Measurements from ENCODE around the gene FAM161A.
"Not testable (repeated sequence)": the region's sequence is repeated elsewhere in the genome, so short reads cannot be mapped to it uniquely, and the experiment has no call there.

FAM161A gene

GRCh38 chr2:61853847-61854563 is at the start of gene FAM161A:
FAM161A (minus strand) TSS chr2:61854060; CDS start chr2:61854041, 19 bp downstream.
- DNase-seq, result peak; percentile 59 to 74

DNA sequence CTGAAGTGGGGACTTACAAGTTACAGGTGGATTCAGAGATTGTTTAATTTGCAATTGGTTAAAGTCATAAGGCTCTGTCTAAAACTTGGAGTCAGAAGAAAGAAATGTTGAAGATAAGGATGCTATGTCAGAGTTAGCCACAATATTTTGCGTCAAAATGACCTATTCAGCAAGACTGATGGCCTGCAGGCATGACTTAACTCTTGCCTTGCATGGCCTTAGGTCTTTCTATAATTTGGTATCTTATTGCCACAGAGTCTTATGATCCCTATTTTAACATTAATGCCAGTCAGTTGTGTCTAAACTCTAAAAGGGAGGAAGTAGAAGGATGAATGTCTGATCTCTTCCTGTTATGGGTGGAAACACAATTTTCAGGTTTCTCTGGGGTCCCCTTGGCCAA is 46.4 kb upstream of the FAM161A start:
- no peak for DNase-seq

- no peak for DNase-seq
These were observed 45.0 kb upstream of the FAM161A start for GRCh38 chr2:61898810-61899209.

- DNase-seq, result peak; percentile 84 to 91
These were observed 34.6 kb upstream of the FAM161A start, which contains the start of gene CCT4 for GRCh38 chr2:61888267-61889055. CCT4 (minus strand) TSS chr2:61888656; CDS start chr2:61888507, 149 bp downstream.

DNA sequence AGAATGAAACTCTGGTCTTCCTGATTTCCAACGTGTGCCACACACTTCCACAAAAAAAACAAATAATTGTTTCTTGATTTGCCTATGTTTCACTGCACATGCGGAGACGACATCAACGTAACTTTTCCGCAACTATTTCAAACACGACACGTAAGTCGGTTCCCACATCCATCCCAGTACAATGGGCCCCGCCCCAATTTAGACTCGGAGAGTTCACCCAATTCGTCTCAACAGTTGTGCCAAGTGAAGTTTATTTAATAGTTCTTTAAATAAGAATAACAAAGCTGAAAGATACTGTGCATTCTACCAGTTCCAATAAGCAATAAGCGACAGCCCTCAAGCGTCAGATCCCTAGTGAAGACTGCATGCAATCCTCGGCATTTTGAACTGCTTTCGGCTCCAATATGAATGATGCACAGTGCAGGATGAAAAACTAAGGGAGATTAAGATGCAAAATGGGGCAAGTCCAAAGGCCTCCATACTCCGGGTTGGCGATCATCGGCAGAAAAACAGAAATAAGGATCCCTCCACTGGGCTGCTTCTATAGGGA is 33.9 kb upstream of the FAM161A start:
- DNase-seq, result peak in 1 of 2 experiments; percentile 20

DNA sequence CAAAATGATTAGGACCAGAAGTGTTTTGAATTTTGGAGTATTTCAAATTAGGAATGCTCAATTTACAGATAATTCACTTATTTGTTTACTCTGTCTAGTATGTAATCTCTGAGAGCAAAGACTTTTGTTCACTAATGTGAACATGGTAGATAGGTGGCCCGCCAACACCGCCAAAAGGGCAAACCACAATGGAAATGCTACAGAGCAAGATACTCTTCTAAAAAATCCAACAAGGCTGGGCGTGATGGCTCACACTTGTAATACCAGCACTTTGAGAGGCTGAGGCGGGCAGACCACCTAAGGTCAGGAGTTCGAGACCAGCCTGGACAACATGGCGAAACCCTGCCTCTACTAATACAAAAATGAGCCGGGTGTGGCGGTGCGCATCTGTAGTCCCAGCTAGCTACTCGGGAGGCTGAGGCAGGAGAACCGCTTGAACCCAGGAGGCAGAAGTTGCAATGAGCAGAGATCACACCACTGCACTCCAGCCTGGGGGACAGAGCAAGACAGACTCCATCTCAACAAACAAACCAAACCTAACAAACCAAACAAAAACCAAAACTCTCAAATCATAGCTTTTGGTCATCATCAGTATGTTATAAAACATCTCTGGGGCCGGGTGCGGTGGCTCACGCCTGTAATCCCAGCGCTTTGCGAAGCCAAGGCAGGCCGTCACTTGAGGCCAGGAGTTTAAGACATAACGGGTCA is 32.2 kb upstream of the FAM161A start:
- DNase-seq, result no peak

DNA sequence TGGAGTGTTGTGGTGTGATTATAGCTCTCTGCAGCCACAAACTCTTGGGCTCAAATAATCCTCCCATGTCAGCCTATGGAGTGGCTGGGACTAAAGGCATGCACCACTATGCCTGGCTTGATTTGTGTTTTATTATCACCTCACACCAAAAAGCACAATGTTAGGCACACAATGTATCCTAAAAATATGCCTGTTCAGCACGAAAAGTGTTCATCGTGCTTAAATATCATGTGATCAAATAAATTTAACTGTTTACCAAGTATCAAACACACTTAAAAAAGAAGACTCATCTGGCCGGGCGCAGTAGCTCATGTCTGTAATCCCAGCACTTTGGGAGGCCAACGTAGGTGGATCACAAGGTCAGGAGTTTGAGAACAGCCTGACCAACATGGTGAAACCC is 29.0 kb upstream of the FAM161A start:
- DNase-seq, result no peak

GRCh38 chr2:61879351-61879750 is 25.5 kb upstream of the FAM161A start:
- DNase-seq, result not testable (repeated sequence)

DNA sequence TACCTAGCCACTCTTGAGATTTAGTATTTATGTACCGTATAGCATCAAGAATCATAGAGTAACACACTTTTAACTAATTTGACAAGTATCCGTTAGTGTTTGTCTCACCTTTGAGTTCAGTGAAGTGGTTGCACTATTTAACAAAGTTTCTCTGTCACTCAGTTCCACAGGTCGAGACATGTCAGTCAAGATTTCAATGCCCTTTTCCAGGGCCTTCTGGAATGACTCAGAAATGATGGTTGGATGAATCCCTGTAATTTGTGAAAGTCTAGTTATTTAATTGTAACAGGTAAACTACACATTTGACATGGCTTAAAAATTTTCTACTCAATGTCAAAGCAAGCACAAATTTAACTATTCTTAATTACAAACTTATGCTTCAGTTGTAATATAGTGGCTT is 24.9 kb upstream of the FAM161A start:
- DNase-seq, result no peak

GRCh38 chr2:61877571-61878245 is 23.8 kb upstream of the FAM161A start:
- no peak for DNase-seq

GRCh38 chr2:61876400-61876799 is 22.5 kb upstream of the FAM161A start:
- DNase-seq, result no peak

- DNase-seq, result not testable (repeated sequence)
These were observed 12.7 kb upstream of the FAM161A start for GRCh38 chr2:61866482-61867089.

GRCh38 chr2:61862085-61862484 is 8.2 kb upstream of the FAM161A start:
- DNase-seq, result no peak

GRCh38 chr2:61857224-61857623 is 3.4 kb upstream of the FAM161A start:
- DNase-seq, result no peak

DNA sequence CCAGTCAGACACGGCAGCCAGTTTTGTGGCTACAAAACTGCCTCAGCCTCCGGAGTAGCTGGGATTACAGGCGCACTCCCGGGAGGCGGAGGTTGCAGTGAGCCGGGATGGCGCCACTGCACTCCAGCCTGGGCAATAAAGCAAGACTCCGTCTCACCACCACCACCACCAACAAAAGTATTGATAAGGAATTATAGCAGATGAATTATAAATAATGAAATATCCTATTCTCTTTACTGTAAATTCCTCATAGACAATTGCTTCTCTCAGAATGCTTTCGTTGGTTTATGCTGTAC is 1.4 kb upstream of the FAM161A start:
- DNase-seq, result no peak

DNA sequence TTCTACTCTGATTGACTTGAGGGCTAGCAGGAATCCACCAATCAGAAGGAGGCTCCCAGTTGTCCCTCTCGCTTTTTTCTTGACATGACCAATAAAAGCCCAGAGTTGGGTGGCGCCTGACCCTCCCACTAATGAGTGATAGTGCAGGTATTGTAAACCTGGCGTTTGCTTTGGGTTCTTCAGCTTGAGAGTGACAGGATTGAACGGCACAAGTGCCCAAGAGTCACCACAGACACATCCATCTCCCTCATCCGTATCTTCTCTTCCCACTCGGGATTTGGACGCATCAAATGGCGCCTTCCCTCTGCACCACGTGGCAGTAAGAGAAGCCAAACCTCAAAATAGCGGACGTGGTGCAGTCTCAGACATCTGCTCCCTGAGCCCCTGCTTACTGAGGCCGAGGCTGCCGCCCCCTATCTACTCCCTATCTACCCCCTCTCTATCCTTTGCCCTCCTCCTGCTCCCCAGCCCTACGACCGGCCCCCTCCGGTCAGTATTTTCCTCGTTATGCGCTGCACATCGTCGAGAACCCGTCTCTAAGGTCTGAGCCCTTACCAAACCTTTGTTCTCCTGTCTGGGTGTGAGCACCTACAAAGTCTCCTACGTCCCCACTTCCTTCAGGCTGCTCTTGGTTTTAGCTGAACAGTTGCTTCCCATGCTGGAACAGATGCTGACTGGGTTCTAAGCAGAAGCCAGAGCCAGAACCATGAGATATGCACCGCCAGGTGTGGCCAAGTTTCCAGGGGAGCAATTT is 881 bp upstream of the FAM161A start:
- DNase-seq, result peak; percentile 5 to 92

DNA sequence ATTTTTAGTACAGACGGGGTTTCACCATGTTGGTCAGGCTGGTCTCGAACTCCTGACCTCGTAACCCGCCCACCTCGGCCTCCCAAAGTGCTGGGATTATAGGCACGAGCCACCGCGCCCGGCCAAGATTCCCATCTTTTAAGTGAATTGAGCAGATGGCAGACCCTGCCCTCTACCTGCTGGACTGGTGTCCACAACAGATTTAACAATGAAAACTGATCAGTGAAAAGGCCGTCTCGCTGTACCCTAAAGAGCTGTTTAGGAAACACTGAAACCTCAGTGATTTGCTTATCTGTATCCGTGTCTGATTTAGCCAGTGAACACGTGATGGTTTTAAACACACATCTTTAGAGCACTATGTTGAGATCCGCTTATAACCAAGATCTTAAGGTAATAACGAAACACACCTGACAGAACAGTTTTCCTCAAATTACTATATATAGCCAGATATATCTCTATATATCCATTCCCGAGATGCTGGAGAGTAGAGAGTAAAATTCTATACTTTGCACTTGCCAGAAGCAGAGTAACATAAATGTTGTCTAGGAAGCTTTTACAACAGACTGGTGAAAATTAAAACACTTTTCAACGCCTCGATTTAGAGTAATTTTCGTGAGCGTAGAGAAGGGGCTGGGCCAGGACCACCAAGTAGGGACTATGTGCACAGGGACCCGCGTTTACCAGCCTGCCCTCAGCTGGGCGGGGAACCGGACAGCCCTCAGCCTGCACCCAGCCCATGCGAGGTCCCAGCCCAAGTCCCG is 594 bp downstream of the FAM161A start:
- no peak for DNase-seq

- DNase-seq, result not testable (repeated sequence)
These were observed 2.6 kb downstream of the FAM161A start for GRCh38 chr2:61851270-61851669.

DNA sequence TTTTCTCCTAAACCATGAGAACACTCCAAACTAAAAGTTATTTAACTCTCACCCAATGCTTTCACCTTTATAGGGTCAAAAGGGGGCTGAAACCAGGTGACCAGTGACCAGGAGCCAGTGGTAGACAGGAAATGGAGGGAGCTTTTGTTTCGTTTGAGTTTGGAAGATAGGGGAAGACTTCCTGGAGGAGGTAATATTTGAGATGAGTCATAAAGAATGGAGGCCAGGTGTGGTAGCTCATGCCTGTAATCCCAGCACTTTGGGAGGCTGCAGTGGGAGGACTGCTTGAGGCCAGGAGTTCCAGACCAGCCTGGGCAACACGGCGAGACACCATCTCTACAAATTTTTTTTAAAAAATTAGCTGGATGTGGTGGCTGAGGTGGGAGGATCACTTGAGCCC is 8.5 kb downstream of the FAM161A start:
- no peak for DNase-seq

- DNase-seq, result no peak
These were observed 12.6 kb downstream of the FAM161A start for GRCh38 chr2:61841286-61841685.

DNA sequence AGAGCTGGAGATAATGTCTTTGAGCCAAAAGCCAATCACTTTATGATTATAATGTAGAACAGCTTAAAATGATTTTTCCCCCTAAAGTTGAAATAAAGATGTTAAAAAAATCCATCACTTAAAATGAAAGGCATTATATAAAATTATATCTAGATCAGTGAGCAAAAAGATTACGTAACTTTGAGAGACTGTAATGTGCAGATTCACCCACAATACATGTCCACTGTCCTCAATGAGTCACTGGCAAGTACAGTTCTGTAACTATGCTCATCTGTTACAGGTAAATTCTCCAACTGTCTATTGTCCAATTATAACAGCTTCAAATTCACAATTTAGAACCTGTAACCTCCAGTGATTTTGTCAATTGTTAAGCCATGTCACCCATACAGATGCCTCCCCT is 19.0 kb downstream of the FAM161A start:
- DNase-seq, result no peak
